ENCODE measurements around the gene FCGBP. TPM values are rescaled to one million over a fixed set of nuclear protein-coding genes. Genes with fewer than 3 reads are reported as not detected.

FCGBP gene
- total RNA-seq, 4 donors from 2014 or later: 17.4 to 122 (median 72.1) TPM

GRCh38 chr19:39939556-39939955, 5.1 kb upstream of the FCGBP start:
- DNase-seq (ENCODE audit: low spot score in 2 of 2): no peak
- TF ChIP-seq EP300 (IDR thresholded peaks at IDR 0.05) (no peak), CTCF (IDR thresholded peaks at IDR 0.05) (no peak), POLR2A (IDR thresholded peaks at IDR 0.05) (no peak)
- no peaks in the 10 kb centered on the region for H3K27me3 ChIP-seq
- 78 to 83% methylated on average over 6 of the region's 6 CpGs for WGBS, 2 donors
- peaks cover 0 to 25% (median 2%) of the 10 kb centered on the region in 4 donors for H3K9me3 ChIP-seq
- no peak overlapping the region for H3K4me3 ChIP-seq
- no peak overlapping the region for H3K27ac ChIP-seq
- H3K36me3 ChIP-seq: no peaks in the 10 kb centered on the region
- H3K4me1 ChIP-seq: peaks cover 0 to 14% (median 0%) of the 10 kb centered on the region in 4 donors

GRCh38 chr19:39937787-39938186, 3.4 kb upstream of the FCGBP start:
- Histone ChIP-seq H3K27ac (no peak overlapping the region), H3K27me3 (no peaks in the 10 kb centered on the region), H3K9me3 (peaks cover 0 to 25% (median 2%) of the 10 kb centered on the region in 4 donors), H3K4me3 (no peak overlapping the region), H3K36me3 (no peaks in the 10 kb centered on the region), H3K4me1 (peaks cover 0 to 4% (median 0%) of the 10 kb centered on the region in 4 donors)
- TF ChIP-seq CTCF (IDR thresholded peaks at IDR 0.05) (no peak), POLR2A (IDR thresholded peaks at IDR 0.05) (no peak), EP300 (IDR thresholded peaks at IDR 0.05) (peak in 1 of 2 donors; percentile 21)
- WGBS, 2 donors: 26 to 34% methylated on average over 2 of the region's 2 CpGs
- no peak for DNase-seq (ENCODE audit: low spot score in 2 of 2)

- Histone ChIP-seq H3K27ac (no peak overlapping the region), H3K9me3 (peaks cover 0 to 25% (median 2%) of the 10 kb centered on the region in 4 donors), H3K4me3 (no peak overlapping the region), H3K36me3 (no peaks in the 10 kb centered on the region), H3K4me1 (peaks cover 0 to 4% (median 0%) of the 10 kb centered on the region in 4 donors), H3K27me3 (no peaks in the 10 kb centered on the region)
- 66 to 78% methylated on average over 5 of the region's 5 CpGs for WGBS, 2 donors
- DNase-seq (ENCODE audit: low spot score in 2 of 2): no peak
- no peak for TF ChIP-seq POLR2A (IDR thresholded peaks at IDR 0.05)
- TF ChIP-seq CTCF (IDR thresholded peaks at IDR 0.05): no peak
- TF ChIP-seq EP300 (IDR thresholded peaks at IDR 0.05): no peak
Measured at GRCh38 chr19:39937094-39937720, 2.8 kb upstream of the FCGBP start.

- H3K27me3 ChIP-seq: no peaks in the 10 kb centered on the region
- peaks cover 0 to 4% (median 0%) of the 10 kb centered on the region in 4 donors for H3K4me1 ChIP-seq
- no peaks in the 10 kb centered on the region for H3K36me3 ChIP-seq
- no peak overlapping the region for H3K4me3 ChIP-seq
- no peak for DNase-seq (ENCODE audit: low spot score in 2 of 2)
- H3K9me3 ChIP-seq: peaks cover 0 to 22% (median 2%) of the 10 kb centered on the region in 4 donors
- no peak overlapping the region for H3K27ac ChIP-seq
- WGBS, 2 donors: 87 to 90% methylated on average over 6 of the region's 6 CpGs
- TF ChIP-seq EP300 (IDR thresholded peaks at IDR 0.05) (no peak), POLR2A (IDR thresholded peaks at IDR 0.05) (no peak), CTCF (IDR thresholded peaks at IDR 0.05) (no peak)
Measured at GRCh38 chr19:39936622-39937021, 2.2 kb upstream of the FCGBP start.

GRCh38 chr19:39936020-39936419, 1.6 kb upstream of the FCGBP start:
- no peak for TF ChIP-seq POLR2A (IDR thresholded peaks at IDR 0.05)
- no peak for TF ChIP-seq CTCF (IDR thresholded peaks at IDR 0.05)
- TF ChIP-seq EP300 (IDR thresholded peaks at IDR 0.05): no peak
- no peak overlapping the region for H3K4me3 ChIP-seq
- H3K27me3 ChIP-seq: no peaks in the 10 kb centered on the region
- no peak for DNase-seq (ENCODE audit: low spot score in 2 of 2)
- no peak overlapping the region for H3K27ac ChIP-seq
- peaks cover 0 to 2% (median 0%) of the 10 kb centered on the region in 4 donors for H3K4me1 ChIP-seq
- 43 to 56% methylated on average over 3 of the region's 3 CpGs for whole genome bisulfite sequencing, 2 donors
- H3K36me3 ChIP-seq: no peaks in the 10 kb centered on the region
- H3K9me3 ChIP-seq: peaks cover 0 to 16% (median 2%) of the 10 kb centered on the region in 4 donors
